HG03159 (cell line): ENCODE data around the gene ATN1.
A peak's percentile ranks its signal among the peaks of the same experiment; 100 is the strongest.
"Not testable (repeated sequence)": the region's sequence is repeated elsewhere in the genome, so short reads cannot be mapped to it uniquely, and the experiment has no call there.

Source experiments
- ATAC-seq: cut with Tn5 transposase; IDR thresholded peaks from one replicate; pipeline ENCODE4 v1.9.1; 2021; ENCODE audit warnings: mild to moderate bottlenecking, moderate library complexity; ENCODE audit not compliant: unreplicated experiment

The ATN1 gene

GRCh38 chr12:6927379-6928021 is at the start of gene ATN1:
ATN1 (plus strand) TSS chr12:6927959; CDS start chr12:6934002, 6,043 bp downstream.
- no peak for ATAC-seq

GRCh38 chr12:6879824-6880223 is 47.9 kb upstream of the ATN1 start:
- not testable (repeated sequence) for ATAC-seq

- ATAC-seq, result no peak
These were observed 44.5 kb upstream of the ATN1 start for GRCh38 chr12:6883252-6883651.

- no peak for ATAC-seq
These were observed 44.1 kb upstream of the ATN1 start for GRCh38 chr12:6883683-6884082.

GRCh38 chr12:6884539-6884938 is 43.2 kb upstream of the ATN1 start:
- ATAC-seq, result no peak

GRCh38 chr12:6886206-6886999 is 41.4 kb upstream of the ATN1 start:
- ATAC-seq, result not testable (repeated sequence)

- ATAC-seq, result no peak
These were observed 40.3 kb upstream of the ATN1 start for GRCh38 chr12:6887460-6887859.

- no peak for ATAC-seq
These were observed 39.4 kb upstream of the ATN1 start for GRCh38 chr12:6888360-6888759.

- not testable (repeated sequence) for ATAC-seq
These were observed 39.0 kb upstream of the ATN1 start for GRCh38 chr12:6888794-6889193.

- ATAC-seq, result not testable (repeated sequence)
These were observed 37.8 kb upstream of the ATN1 start for GRCh38 chr12:6889775-6890573.

- peak; percentile 89 for ATAC-seq
These were observed 36.7 kb upstream of the ATN1 start for GRCh38 chr12:6890789-6891645.

GRCh38 chr12:6891646-6892001 is 36.1 kb upstream of the ATN1 start:
- ATAC-seq, result no peak

- not testable (repeated sequence) for ATAC-seq
These were observed 35.1 kb upstream of the ATN1 start for GRCh38 chr12:6892683-6893082.

- no peak for ATAC-seq
These were observed 33.4 kb upstream of the ATN1 start for GRCh38 chr12:6894321-6894720.

- ATAC-seq, result no peak
These were observed 30.8 kb upstream of the ATN1 start for GRCh38 chr12:6896846-6897435.

GRCh38 chr12:6899427-6899826 is 28.3 kb upstream of the ATN1 start:
- no peak for ATAC-seq

GRCh38 chr12:6899837-6900519 is 27.8 kb upstream of the ATN1 start:
- ATAC-seq, result no peak

- no peak for ATAC-seq
These were observed 25.3 kb upstream of the ATN1 start for GRCh38 chr12:6902448-6902847.

GRCh38 chr12:6903722-6904121 is 24.0 kb upstream of the ATN1 start:
- no peak for ATAC-seq
